ENCODE measurements around the gene FMN1.

The FMN1 gene

GRCh38 chr15:33182926-33183325 lies 11.6 kb downstream of the FMN1 start:
- DNase-seq: no peak
- no peaks in the 10 kb centered on the region for H3K27me3 ChIP-seq (ENCODE audit: insufficient read depth, low read depth, severe bottlenecking)
- H3K27ac ChIP-seq: peak overlapping the region; percentile 8; the same call in 1 of the 2 replicates
- no peak for TF ChIP-seq CTCF (IDR thresholded peaks at IDR 0.05; ENCODE audit: low read depth, low read length)
- H3K36me3 ChIP-seq: no peaks in the 10 kb centered on the region; the same call in none of the 2 replicates
- no peaks in the 10 kb centered on the region for H3K9me3 ChIP-seq (ENCODE audit: severe bottlenecking)
- no peak overlapping the region for H3K4me3 ChIP-seq (ENCODE audit: low read depth, low read length)

- Histone ChIP-seq H3K27me3 (ENCODE audit: insufficient read depth, low read depth, severe bottlenecking) (no peaks in the 10 kb centered on the region), H3K36me3 (peaks cover 4% of the 10 kb centered on the region), H3K9me3 (ENCODE audit: severe bottlenecking) (no peaks in the 10 kb centered on the region), H3K27ac (peak overlapping the region; percentile 48), H3K4me3 (ENCODE audit: low read depth, low read length) (no peak overlapping the region)
- DNase-seq: peak; percentile 32
- TF ChIP-seq CTCF (IDR thresholded peaks at IDR 0.05; ENCODE audit: low read depth, low read length): peak; percentile 37; the same call in 1 of the 2 replicates
Observed at GRCh38 chr15:33182278-33182905, 12.1 kb downstream of the FMN1 start.

- peak overlapping the region; percentile 3 for H3K27ac ChIP-seq
- H3K36me3 ChIP-seq: peaks cover 5% of the 10 kb centered on the region
- no peak overlapping the region for H3K4me3 ChIP-seq (ENCODE audit: low read depth, low read length)
- DNase-seq: no peak
- no peaks in the 10 kb centered on the region for H3K9me3 ChIP-seq (ENCODE audit: severe bottlenecking)
- no peak for TF ChIP-seq CTCF (IDR thresholded peaks at IDR 0.05; ENCODE audit: low read depth, low read length)
- no peaks in the 10 kb centered on the region for H3K27me3 ChIP-seq (ENCODE audit: insufficient read depth, low read depth, severe bottlenecking)
Observed at GRCh38 chr15:33179874-33180273, 14.6 kb downstream of the FMN1 start.

GRCh38 chr15:33171202-33171601 lies 23.3 kb downstream of the FMN1 start:
- Histone ChIP-seq H3K27ac (no peak overlapping the region), H3K9me3 (ENCODE audit: severe bottlenecking) (no peaks in the 10 kb centered on the region), H3K27me3 (ENCODE audit: insufficient read depth, low read depth, severe bottlenecking) (no peaks in the 10 kb centered on the region), H3K4me3 (ENCODE audit: low read depth, low read length) (no peak overlapping the region), H3K36me3 (peaks cover 2% of the 10 kb centered on the region; the same call in 1 of the 2 replicates)
- TF ChIP-seq CTCF (IDR thresholded peaks at IDR 0.05; ENCODE audit: low read depth, low read length): no peak
- no peak for DNase-seq

GRCh38 chr15:33169625-33170024 lies 24.9 kb downstream of the FMN1 start:
- Histone ChIP-seq H3K4me3 (ENCODE audit: low read depth, low read length) (no peak overlapping the region), H3K9me3 (ENCODE audit: severe bottlenecking) (no peaks in the 10 kb centered on the region)

More at GRCh38 chr15:33169625-33170024, 24.9 kb downstream of the FMN1 start:
- no peak for DNase-seq
- no peak for TF ChIP-seq CTCF (IDR thresholded peaks at IDR 0.05; ENCODE audit: low read depth, low read length)
- H3K27me3 ChIP-seq (ENCODE audit: insufficient read depth, low read depth, severe bottlenecking): no peaks in the 10 kb centered on the region
- no peak overlapping the region for H3K27ac ChIP-seq
- peaks cover 2% of the 10 kb centered on the region; the same call in 1 of the 2 replicates for H3K36me3 ChIP-seq

Measured in WERI-Rb-1 (cell line).